Stimulated activated CD4-positive, alpha-beta T cell treated with anti-CD3 and anti-CD28 coated beads, Interleukin-1b, Interleukin-23, amount 100 ng/mL, for 1 hour (primary cell): ENCODE measurements around the gene MIS18BP1.
"Not testable (repeated sequence)": the region's sequence is repeated elsewhere in the genome, so short reads cannot be mapped to it uniquely, and the experiment has no call there.

Source experiments
- DNase-seq, 2 donors: peaks; one replicate each; pipeline ENCODE4 v3.0.0-alpha.2; 2020; ENCODE audit warnings: low read depth in 2 of 2

MIS18BP1 gene

DNA sequence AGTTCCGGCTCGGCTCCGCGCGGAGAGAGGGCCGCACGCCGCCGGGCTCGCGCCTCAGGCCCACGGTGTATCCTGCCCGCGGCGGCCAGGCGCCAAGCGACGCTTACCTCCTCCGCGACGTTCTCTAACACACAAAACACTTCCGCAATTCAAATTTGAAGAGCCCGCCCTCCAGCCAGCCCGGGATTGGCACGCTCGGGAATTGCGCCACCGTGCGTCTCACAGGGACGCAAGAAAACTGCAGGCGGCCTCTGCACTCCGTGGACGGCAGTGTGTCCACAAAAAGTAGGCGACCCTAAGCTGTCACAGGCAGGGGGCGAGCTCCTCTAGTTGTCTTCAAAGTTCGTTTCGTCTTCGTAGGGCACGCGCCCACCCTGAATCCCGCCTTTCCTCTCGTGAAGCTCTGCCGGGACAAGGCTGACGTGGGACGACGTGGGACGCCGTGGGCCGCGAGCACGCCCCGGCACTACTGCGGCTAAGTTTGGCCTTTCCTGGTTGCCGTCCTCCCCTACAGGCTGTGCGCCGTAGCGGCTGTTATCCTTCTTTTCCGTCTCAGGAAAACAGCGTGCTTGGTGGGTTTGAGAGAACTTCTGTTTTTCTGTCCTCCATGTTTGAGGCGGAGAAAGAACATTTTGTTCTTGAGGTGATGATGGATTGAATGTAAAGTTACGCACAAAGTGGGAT lies at the start of gene MIS18BP1:
Gene MIS18BP1, minus strand, starts transcription at position 133 of the 684 bp plus-strand sequence. CDS start 5,916 bp downstream, outside the sequence.
- peak; percentile 72 to 76 for DNase-seq

DNA sequence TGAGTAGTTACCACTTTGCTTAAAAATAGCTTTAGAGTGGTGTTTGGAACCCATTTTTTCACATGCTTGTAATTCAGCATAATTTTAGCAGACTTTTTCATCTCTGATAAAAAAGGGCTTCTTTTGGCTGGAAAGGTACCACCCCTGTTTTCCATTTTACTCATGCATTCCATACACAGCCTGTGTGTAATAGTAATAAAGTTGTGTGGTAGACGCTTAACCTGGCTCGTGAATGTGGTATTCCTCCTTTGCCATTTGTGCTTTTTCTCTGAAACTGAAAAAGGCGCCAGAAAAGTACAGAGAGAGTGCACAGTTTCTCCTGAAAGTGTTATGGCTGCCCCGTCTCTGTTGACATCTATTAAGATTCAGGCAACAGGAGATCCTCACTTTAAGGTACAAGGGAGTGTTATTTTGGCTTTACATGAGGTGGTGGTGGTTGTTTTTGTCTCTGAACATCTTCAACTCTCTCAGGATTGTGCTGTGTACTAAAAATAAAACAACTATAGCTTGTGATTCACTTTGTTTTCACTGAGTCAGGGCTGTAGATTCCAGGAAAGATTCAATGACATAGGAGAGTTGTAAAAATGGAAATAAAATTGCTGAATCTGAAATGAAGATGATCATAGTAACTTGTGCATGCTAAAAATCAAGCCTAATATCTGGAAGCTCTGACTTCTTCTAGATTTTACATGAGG lies 45.6 kb upstream of the MIS18BP1 start:
- no peak for DNase-seq

- DNase-seq: not testable (repeated sequence)
These were observed 41.8 kb upstream of the MIS18BP1 start for GRCh38 chr14:45294796-45295195.

DNA sequence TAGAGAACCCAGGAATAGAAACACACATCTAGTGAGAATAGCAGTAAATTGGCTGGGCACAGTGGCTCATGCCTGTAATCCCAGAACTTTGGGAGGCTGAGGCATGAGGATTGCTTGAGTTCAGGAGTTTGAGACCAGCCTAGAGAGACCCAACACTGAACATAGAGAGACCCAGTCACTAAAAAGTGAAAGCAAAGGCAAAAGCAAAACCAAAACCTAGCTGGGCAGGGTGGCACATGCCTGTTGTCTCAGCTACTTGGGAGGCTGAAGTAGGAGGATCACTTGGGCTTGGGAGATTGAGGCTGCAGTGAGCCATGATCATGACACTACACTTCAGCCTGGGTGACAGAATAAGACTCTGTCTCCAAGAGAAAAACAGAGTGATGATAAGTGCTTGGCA lies 37.5 kb upstream of the MIS18BP1 start:
- no peak for DNase-seq

DNA sequence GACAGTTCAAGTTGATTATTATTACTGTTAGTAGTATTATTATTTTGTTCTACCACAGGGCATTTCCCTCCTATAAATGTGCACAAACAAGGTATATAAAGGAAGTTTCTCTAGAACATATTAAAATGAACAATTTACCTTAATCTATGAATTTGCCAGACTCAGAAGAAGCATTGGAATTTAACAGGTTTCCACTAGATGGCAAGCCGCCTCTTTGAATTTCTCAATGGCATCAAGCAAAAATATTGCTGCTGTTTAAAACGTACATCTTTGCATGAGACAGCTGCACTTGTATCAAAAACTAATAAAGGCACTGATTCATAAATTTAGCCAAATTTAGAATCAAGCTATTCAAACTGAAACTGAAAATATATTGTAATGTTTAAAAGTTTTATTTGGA lies 34.6 kb upstream of the MIS18BP1 start:
- no peak for DNase-seq

GRCh38 chr14:45284802-45285201 lies 31.8 kb upstream of the MIS18BP1 start:
- DNase-seq: no peak

DNA sequence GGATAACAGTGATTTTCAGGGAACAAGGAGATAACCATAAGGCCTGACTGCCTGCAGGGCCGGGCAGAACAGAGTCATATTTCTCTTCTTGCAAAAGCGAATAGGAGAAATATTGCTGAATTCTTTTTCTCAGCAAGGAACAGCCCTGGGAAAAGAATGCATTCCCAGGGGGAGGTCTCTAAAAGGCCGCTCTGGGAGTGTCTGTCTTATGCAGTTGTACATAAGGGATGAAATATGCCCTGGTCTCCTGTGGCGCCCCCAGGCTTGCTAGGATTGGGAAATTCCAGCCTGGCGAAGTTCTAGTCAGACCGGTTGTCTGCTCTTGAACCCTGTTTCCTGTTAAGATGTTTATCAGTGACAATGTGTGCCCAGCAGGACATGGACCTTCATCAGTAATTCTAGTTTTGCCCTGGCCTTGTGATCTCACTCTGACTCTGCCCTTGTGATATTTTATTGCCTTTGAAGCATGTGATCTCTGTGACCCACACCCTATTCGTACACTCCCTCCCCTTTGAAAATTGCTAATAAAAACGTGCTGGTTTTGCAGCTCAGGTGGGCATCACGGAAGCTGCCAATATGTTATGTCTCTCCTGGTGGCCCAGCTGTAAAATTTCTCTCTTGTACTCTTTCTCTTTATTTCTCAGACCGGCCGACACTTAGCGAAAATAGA lies 28.9 kb upstream of the MIS18BP1 start:
- DNase-seq: not testable (repeated sequence)

DNA sequence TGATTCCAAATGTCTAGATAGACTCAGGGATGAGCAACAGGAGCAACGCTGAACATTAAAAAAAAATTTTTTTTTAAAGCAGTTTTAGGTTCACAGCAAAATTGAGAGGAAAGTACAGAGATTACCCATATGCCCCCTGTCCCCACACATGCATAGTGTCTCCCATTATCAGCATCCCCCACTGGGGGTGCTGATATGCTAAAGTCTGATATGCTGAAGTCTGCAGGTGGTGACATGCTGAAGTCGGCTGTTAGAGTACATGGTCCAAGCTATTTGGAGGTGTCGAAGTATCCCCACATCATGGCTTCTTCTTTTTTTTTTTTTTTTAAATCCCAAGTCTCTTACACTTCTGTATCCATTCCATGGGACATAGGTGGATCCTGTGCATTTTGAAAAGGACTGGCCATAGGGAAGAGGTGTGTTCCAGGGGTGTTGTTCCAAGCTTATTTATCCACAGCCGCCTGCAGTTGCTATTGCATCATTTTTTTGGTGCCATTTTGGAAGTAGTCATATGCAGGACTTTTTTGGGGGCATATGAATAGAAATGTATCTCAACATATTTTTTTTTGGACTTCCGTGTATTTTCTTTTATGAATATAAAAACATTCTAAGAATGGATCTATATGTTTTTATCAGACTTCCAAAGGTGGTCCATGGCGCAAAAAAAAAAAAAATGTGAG lies 19.0 kb upstream of the MIS18BP1 start:
- no peak for DNase-seq

DNA sequence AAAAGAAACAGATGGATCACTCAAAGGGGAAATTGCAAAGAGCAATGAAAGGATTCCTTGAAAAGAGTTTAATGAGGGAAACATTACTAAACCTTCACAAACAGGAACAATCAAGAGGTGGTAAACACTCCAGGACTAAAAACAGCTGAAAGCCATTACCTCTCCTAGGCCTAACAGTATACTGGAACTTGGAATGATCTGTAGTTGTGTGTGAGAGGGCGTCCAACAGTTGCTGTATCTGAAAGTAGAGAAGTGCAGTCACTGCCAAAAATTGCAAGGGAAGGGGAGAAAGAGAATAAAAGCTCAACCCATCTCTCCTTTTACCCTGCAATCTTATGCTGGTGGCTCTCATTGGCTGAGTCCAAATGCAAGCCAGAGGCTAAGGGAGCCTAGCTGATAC lies 17.0 kb upstream of the MIS18BP1 start:
- no peak for DNase-seq

DNA sequence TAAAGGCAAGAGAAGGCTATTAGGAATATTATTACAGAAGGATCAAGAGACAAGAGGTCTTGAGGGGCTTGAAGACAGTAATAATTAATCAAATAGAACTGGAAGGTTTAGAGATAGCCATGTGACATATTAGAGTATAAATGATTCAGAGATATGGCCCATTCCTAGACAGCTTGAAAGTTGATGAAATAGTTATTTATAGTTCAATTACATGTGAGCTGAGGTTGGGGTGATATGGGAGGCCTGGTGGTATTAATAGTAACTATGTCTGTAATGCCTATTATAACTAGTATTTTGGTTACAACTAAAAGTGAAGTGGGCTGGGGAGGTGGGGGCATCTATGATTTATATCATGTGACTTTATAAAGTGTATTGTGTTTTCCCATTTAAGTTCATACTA lies 14.1 kb upstream of the MIS18BP1 start:
- DNase-seq: no peak

DNA sequence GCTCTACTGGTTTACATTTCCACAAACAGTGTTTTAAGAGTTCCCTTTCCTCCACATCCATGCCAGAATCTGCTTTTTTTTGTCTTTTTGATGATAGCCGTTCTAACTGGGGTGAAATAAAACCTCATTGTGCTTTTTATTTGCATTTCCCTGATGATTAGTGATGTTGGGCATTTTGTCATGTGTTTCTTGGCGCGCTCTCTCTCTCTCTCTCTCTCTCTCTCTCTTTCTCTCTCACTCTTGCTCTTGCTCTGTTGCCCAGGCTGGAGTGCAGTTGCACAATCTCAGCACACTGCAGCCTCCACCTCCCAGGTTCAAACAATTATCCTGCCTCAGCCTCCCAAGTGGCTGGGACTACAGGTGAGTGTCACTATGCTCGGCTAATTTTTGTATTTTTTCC lies 9.6 kb upstream of the MIS18BP1 start:
- DNase-seq: no peak

DNA sequence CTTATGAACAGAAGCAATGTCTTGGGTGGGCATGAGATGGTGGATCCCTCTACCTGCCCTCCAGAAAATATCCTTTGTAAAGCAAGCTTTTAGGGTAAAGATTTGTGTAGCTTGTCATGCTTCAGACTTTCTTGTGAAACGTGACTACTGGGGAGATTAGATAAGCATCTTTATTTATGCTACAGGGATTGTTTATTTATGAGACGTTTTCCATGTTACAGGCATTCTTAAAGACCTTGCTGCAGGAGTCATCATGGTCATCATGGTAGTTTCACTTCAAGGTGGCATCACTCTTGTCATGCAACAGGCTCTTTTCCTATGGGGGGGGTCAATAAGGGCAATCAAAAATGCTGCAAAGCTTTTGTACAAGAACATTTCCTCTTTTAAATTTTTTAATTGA lies 8.2 kb upstream of the MIS18BP1 start:
- no peak for DNase-seq

DNA sequence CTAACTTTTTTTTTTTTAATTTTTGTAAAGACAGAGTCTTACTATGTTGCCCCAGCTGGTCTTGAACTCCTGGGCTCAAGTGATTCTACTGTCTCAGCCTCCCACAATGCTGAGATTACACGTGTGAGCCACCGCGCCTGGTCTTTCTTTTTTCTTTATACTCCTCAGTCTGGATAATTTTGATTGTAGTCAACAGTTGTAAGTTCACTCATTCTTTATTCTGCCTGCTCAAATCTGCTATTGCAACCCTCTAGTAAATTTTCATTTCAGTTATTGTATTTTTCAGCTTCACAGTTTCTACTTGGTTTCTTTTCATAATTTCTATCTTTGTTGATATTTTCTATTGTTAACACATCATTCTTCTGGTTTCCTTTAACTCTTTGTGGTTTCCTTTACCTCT lies 5.8 kb upstream of the MIS18BP1 start:
- no peak for DNase-seq

GRCh38 chr14:45258073-45258472 lies 5.1 kb upstream of the MIS18BP1 start:
- no peak for DNase-seq

DNA sequence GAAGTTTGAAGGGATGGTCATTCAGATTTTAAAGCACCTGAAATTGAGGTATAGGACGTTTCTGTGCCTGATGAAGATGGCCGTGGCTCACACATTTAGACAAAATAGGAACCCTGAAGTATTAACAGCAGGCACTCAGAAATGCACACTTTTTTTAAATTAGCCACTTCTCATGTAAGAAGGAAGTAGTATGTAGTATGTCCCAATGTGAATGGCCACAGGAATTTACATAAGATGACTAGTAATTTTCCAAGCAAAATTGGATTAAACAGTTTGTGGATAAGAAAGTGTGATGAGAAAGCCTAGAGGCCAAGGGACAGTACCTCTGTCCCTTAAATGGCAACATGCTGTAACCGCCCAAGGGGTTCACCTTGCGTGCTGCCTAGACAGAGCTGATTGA lies 1.8 kb upstream of the MIS18BP1 start:
- no peak for DNase-seq

GRCh38 chr14:45253754-45254310 lies 830 bp upstream of the MIS18BP1 start:
- no peak for DNase-seq

DNA sequence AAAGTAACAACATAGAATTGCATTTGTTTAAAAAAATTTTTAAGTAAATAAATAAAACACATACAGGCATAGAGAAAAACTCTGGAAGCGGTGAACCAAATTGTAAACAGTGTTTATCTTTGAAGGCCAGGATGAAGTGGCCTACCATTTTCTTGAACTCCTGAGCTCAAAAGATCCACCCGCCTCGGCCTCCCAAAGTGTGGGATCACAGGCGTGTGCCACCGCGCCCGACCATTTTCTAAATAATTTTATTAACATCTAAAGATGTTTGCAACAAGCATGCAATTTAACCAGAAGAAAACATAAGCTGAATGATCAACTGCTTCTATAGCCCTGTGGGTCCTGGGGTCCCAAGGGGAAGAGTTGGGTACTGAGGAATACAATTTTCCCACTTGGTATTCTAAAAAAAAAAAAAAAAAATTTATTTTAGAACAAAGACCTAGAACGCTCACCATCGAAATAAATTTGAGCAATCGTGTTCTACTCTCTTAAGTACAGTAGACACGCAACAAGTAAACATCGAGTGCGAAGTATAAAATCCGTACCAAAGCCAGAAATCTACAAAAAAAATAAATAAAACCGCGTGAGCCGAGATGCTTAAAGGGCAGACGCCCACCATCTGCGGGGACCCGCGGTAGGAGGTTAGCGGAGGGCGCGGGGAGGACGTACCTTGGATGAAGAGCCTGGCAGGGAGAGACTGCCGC lies 484 bp downstream of the MIS18BP1 start:
- DNase-seq: no peak

DNA sequence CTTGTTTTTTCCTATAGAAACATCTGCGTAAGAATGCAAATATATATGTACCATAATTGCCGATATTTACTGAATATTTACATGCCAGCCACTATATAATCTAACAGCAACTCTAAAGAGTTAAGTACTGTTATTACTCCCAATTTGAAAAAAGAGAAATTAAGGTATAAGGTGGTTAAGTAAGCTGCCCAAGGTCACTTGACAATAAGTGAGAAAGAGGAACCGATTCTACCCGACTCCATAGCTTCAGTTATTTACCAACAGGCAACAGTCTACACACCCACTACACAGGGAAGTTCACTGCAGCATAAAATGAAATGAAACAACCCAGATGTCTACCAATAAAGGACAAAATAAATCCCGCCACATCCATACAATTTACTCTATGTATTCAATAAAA lies 1.1 kb downstream of the MIS18BP1 start:
- no peak for DNase-seq

DNA sequence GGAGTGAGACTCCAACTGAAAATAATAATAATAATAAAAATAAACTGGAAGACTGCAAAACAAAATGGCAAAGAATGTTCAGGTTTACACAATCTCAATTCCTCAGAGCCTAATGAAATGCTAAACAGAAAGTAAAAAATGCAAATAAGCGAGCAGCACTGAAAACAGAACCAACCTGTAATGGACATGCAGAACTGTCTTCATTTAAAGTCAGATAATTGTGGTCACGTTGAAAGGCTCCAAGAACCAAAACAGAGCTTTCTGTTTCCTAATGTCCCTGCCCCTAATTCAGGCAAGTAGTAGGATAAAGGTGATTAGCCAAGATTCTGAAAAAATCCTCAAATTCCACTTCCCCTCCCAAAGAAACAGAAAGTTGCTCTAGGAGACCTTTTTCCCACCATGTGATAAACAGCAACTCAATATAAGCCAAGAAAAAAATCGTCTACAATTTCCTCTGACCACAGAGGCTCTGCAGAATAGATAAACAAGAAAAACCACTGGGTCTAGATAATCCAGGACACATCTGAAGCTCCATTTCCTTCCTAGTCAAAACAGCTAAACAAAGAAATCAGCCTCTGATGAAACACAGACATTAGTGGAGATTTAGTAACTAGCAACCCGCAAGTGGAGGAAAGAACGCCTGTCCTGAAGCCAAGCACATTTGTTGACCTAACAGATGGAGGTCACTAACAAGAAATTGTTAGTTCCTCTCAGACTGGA lies 3.0 kb downstream of the MIS18BP1 start:
- no peak for DNase-seq

GRCh38 chr14:45247427-45247826 lies 5.6 kb downstream of the MIS18BP1 start:
- DNase-seq: no peak

DNA sequence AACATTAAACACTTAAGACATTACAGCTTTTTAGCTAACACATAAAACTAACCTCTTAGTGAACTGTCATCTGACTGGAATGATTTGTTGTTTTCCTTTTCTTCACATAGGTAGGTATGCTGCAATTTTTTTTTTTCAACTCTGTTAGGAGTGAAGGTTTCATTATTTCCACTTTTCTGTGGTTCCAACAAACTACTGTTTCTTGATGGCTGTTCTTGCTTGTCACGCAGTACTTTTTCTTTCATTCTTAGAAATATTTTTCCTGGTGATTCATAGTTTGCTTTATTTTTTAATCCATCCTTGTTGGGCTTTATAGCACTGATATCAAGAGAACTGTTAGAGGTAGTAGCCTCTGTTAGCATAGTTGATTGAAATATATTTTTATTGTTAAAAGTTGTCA lies 6.3 kb downstream of the MIS18BP1 start:
- DNase-seq: no peak
